ENCODE data around the gene C9orf153. TPM values are rescaled to one million over a fixed set of nuclear protein-coding genes. Genes with fewer than 3 reads are reported as not detected.

Gene C9orf153
- total and polyA plus RNA-seq, 2 of the 4 experiments (the other 2 are of a cell fraction), result not detected

- in situ Hi-C loops (cut with MboI; ENCODE audit: low sequenced_read_pairs), result no loop called here
Observed at GRCh38 chr9:86177995-86178394, 81.5 kb downstream of the C9orf153 start.

More at GRCh38 chr9:86177995-86178394, 81.5 kb downstream of the C9orf153 start:
- no peak overlapping the region for H4K8ac ChIP-seq (ENCODE audit: low read depth in 2 of 2, low read length in 2 of 2)
- no peak overlapping the region for H3K27ac ChIP-seq (ENCODE audit: insufficient read depth, low read length)
- no peak overlapping the region for H3K9ac ChIP-seq (ENCODE audit: low read depth, low read length)
- H4K20me1 ChIP-seq (ENCODE audit: insufficient read depth, low read length), result no peaks in the 10 kb centered on the region
- dilution Hi-C loops (cut with HindIII; ENCODE audit: low sequenced_read_pairs, unreplicated experiment), result no loop called here
- no TSS peak for BruUV-seq (replicated peaks)
- H4K5ac ChIP-seq (ENCODE audit: low read depth, low read length), result no peak overlapping the region
- no peaks in the 10 kb centered on the region for H3K9me1 ChIP-seq (ENCODE audit: insufficient read depth, low read length)
- no peak for DNase-seq
- H3K27me3 ChIP-seq (ENCODE audit: control insufficient read depth, insufficient read depth, low read length), result peaks cover 3% of the 10 kb centered on the region
- no peak overlapping the region for H3K18ac ChIP-seq (ENCODE audit: low read depth, low read length)
- TF ChIP-seq MXI1 (IDR thresholded peaks at IDR 0.05; ENCODE audit: borderline replicate concordance, low read depth, low read length) (no peak), ELK1 (IDR thresholded peaks at IDR 0.05; ENCODE audit: borderline replicate concordance, low read depth, low read length) (no peak), POLR2A (IDR thresholded peaks at IDR 0.05; ENCODE audit: low read depth, low read length) (no peak), FOS (IDR thresholded peaks at IDR 0.05; ENCODE audit: low read depth, low read length) (no peak), CHD1 (IDR thresholded peaks at IDR 0.05; ENCODE audit: low read depth, low read length) (no peak), MAZ (IDR thresholded peaks at IDR 0.05; ENCODE audit: borderline replicate concordance, low read depth, low read length) (no peak), MAFK (IDR thresholded peaks at IDR 0.05; ENCODE audit: low read depth, low read length) (no peak), BHLHE40 (IDR thresholded peaks at IDR 0.05; ENCODE audit: low read depth, low read length) (no peak), RAD21 (IDR thresholded peaks at IDR 0.05; ENCODE audit: low read length) (no peak), CEBPB (IDR thresholded peaks at IDR 0.05; ENCODE audit: low read depth, low read length) (no peak), RFX5 (IDR thresholded peaks at IDR 0.05; ENCODE audit: low read depth, low read length) (no peak)
- TF ChIP-seq, protein P1, sequence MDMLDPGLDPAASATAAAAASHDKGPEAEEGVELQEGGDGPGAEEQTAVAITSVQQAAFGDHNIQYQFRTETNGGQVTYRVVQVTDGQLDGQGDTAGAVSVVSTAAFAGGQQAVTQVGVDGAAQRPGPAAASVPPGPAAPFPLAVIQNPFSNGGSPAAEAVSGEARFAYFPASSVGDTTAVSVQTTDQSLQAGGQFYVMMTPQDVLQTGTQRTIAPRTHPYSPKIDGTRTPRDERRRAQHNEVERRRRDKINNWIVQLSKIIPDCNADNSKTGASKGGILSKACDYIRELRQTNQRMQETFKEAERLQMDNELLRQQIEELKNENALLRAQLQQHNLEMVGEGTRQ (IDR thresholded peaks at IDR 0.05; ENCODE audit: low read depth, low read length), result no peak
- H3K4me3 ChIP-seq (ENCODE audit: insufficient read depth, low read depth, low read length), result no peak overlapping the region
- no peak overlapping the region for H3K4me2 ChIP-seq (ENCODE audit: low read depth, low read length)
- no peak overlapping the region for H3K4ac ChIP-seq (ENCODE audit: low read depth, low read length)
- no peak overlapping the region for H2BK5ac ChIP-seq (ENCODE audit: low read depth, low read length, poor library complexity, severe bottlenecking)
- no peak overlapping the region for H2AK5ac ChIP-seq (ENCODE audit: low read depth, low read length)
- H3K36me3 ChIP-seq (ENCODE audit: control insufficient read depth, insufficient read depth, low read length), result no peaks in the 10 kb centered on the region
- H2BK120ac ChIP-seq (ENCODE audit: low read depth, low read length), result no peak overlapping the region
- no peaks in the 10 kb centered on the region for H3K4me1 ChIP-seq (ENCODE audit: control insufficient read depth, insufficient read depth, low read length)
- H3K14ac ChIP-seq (replicated peaks; ENCODE audit: low read depth, low read length), result no peak overlapping the region
- no peak overlapping the region for H3K23ac ChIP-seq (ENCODE audit: low read depth, low read length)
- POLR2A ChIA-PET (ENCODE audit: unreplicated experiment), result no interaction called here
- CTCF ChIA-PET, result no interaction called here
- no peak overlapping the region for H4K91ac ChIP-seq (ENCODE audit: insufficient read depth, low read depth, low read length)
- no peak for ATAC-seq (ENCODE audit: low read depth)
- H2AK9ac ChIP-seq (replicated peaks; ENCODE audit: low read depth, low read length, poor library complexity), result no peak overlapping the region
- intact Hi-C loops (cut with micrococcal nuclease), result no loop called here
- WGBS, 2 experiments (ENCODE audit: extremely low coverage in 2 of 2, insufficient read length in 1 of 2), result no CpG with 5 or more reads among the region's 1 CpG
- H3K56ac ChIP-seq (ENCODE audit: extremely low read depth, insufficient read depth, low read length), result no peak overlapping the region
- no peak overlapping the region for H2AFZ ChIP-seq (replicated peaks; ENCODE audit: low read length, poor library complexity)
- no peaks in the 10 kb centered on the region for H3K9me3 ChIP-seq (ENCODE audit: control insufficient read depth, insufficient read depth, low read length)
- H2BK15ac ChIP-seq (ENCODE audit: low read depth, low read length), result no peak overlapping the region
- no peaks in the 10 kb centered on the region for H3K79me1 ChIP-seq (ENCODE audit: low read depth in 1 of 2, low read length in 2 of 2)
- H2BK20ac ChIP-seq (ENCODE audit: low read depth, low read length), result no peak overlapping the region

Data from IMR-90 (cell line).